HG03045 (cell line): ENCODE results near the gene NUCB1.

ENCODE experiments used
- ATAC-seq: cut with Tn5 transposase; IDR thresholded peaks from one replicate; pipeline ENCODE4 v1.9.1; 2021; ENCODE audit warnings: mild to moderate bottlenecking, moderate library complexity; ENCODE audit not compliant: unreplicated experiment

NUCB1 gene

GRCh38 chr19:48959341-48960239, 59.5 kb downstream of the NUCB1 start:
- ATAC-seq, result no peak

GRCh38 chr19:48961051-48961649, 61.0 kb downstream of the NUCB1 start:
- no peak for ATAC-seq

- ATAC-seq, result no peak
These were observed 61.5 kb downstream of the NUCB1 start for GRCh38 chr19:48961673-48962028.

GRCh38 chr19:48962029-48962848, 62.1 kb downstream of the NUCB1 start:
- ATAC-seq, result peak; percentile 22

- ATAC-seq, result no peak
These were observed 62.7 kb downstream of the NUCB1 start for GRCh38 chr19:48962849-48963165.

GRCh38 chr19:48963371-48964204, 63.5 kb downstream of the NUCB1 start:
- no peak for ATAC-seq

- ATAC-seq, result no peak
These were observed 64.3 kb downstream of the NUCB1 start for GRCh38 chr19:48964205-48965039.

- ATAC-seq, result peak; percentile 64
These were observed 65.1 kb downstream of the NUCB1 start, which contains the start of gene FTL for GRCh38 chr19:48965040-48965805. Gene FTL, plus strand, starts transcription at chr19:48965309. Its CDS starts 199 bp downstream, at chr19:48965508.

- peak; percentile 8 for ATAC-seq
These were observed 65.9 kb downstream of the NUCB1 start for GRCh38 chr19:48965806-48966540.

- ATAC-seq, result no peak
These were observed 66.6 kb downstream of the NUCB1 start for GRCh38 chr19:48966541-48967345.

- ATAC-seq, result no peak
These were observed 67.5 kb downstream of the NUCB1 start for GRCh38 chr19:48967346-48968178.

GRCh38 chr19:48968179-48968661, 68.1 kb downstream of the NUCB1 start:
- ATAC-seq, result no peak

GRCh38 chr19:48968813-48969218, 68.7 kb downstream of the NUCB1 start:
- ATAC-seq, result no peak

GRCh38 chr19:48969276-48970138, 69.4 kb downstream of the NUCB1 start:
- no peak for ATAC-seq

- no peak for ATAC-seq
These were observed 70.1 kb downstream of the NUCB1 start for GRCh38 chr19:48970139-48970766.
